CD4-positive, alpha-beta T cell (primary cell): Measurements from ENCODE around the gene WDR88. TPM values are rescaled to one million over a fixed set of nuclear protein-coding genes. Genes with fewer than 3 reads are reported as not detected.

ENCODE experiments used
- ATAC-seq: fragments of 200-7000 bp; cut with Tn5 transposase; one replicate; pipeline ENCODE4 v1.10.0; 2022; ENCODE audit warnings: mild to moderate bottlenecking; ENCODE audit not compliant: poor library complexity
- CTCF ChIA-PET: fragments of 350-600 bp; sonication (Branson Sonifier 250); formaldehyde crosslinking; loops from one replicate; lab custom pipeline; 2021; ENCODE audit warnings: antibody characterized with exemption, inconsistent platforms; lab: Charles Lee
- POLR2A ChIA-PET: fragments of 350-600 bp; sonication (Branson Sonifier 250); formaldehyde crosslinking; loops from one replicate; lab custom pipeline; 2021; ENCODE audit warnings: antibody characterized with exemption, inconsistent platforms; lab: Charles Lee
- DNase-seq, 14 experiments: peaks; one replicate each; pipeline ENCODE4 v3.0.0-alpha.2; 2013 to 2020; ENCODE audit warnings: mixed read lengths in 2 of 14
- H3K27ac ChIP-seq, 2 donors: one replicate each; pipeline versions ENCODE4 v1.5.1 to v1.7.0; 2013; ENCODE audit warnings: low read length in 2 of 2, low read depth in 1 of 2, mild to moderate bottlenecking in 1 of 2
- H3K27me3 ChIP-seq, 2 experiments: 1 replicate in 1 of 2; 2 replicates in 1 of 2; pipeline versions ENCODE4 v1.6.1 to v1.7.0; 2013; ENCODE audit warnings: low read length in 2 of 2, control low read depth in 1 of 2, mild to moderate bottlenecking in 1 of 2, moderate library complexity in 1 of 2; ENCODE audit not compliant: insufficient read depth in 2 of 2, control insufficient read depth in 1 of 2
- H3K36me3 ChIP-seq: one replicate; pipeline ENCODE4 v1.6.1; 2013; ENCODE audit warnings: low read length, control low read depth; ENCODE audit not compliant: insufficient read depth
- H3K4me1 ChIP-seq: one replicate; pipeline ENCODE4 v1.6.1; 2013; ENCODE audit warnings: low read length, control low read depth; ENCODE audit not compliant: insufficient read depth
- H3K4me3 ChIP-seq: one replicate; pipeline ENCODE4 v1.5.1; 2013; ENCODE audit warnings: mild to moderate bottlenecking, low read length, moderate library complexity
- H3K9me3 ChIP-seq, 2 experiments: 1 replicate in 1 of 2; 2 replicates in 1 of 2; pipeline versions ENCODE4 v1.6.1 to v1.7.0; 2013; ENCODE audit warnings: low read length in 2 of 2, mild to moderate bottlenecking in 2 of 2, control low read depth in 1 of 2, moderate library complexity in 1 of 2; ENCODE audit not compliant: control insufficient read depth in 1 of 2, insufficient read depth in 1 of 2
- H3K27ac Mint-ChIP-seq: one replicate; pipeline ENCODE4 v1.8.0; 2020; ENCODE audit warnings: mixed read lengths
- H3K27me3 Mint-ChIP-seq: one replicate; pipeline ENCODE4 v1.8.0; 2021; ENCODE audit warnings: mixed read lengths
- H3K36me3 Mint-ChIP-seq: one replicate; pipeline ENCODE4 v1.8.0; 2021; ENCODE audit warnings: low read depth, mixed read lengths
- H3K4me1 Mint-ChIP-seq: one replicate; pipeline ENCODE4 v1.8.0; 2021; ENCODE audit warnings: low read depth, mixed read lengths
- H3K4me3 Mint-ChIP-seq: one replicate; pipeline ENCODE4 v1.8.0; 2020; ENCODE audit warnings: mild to moderate bottlenecking, mixed read lengths
- H3K9me3 Mint-ChIP-seq: one replicate; pipeline ENCODE4 v1.8.0; 2020; ENCODE audit warnings: mixed read lengths
- intact Hi-C, 2 experiments: fragments of 100-400 bp; cut with DNase I in 1 of 2; cut with micrococcal nuclease in 1 of 2; formaldehyde crosslinking; loops; one replicate each; pipeline versions ENCODE4 v1.15.1 to v1.9.0; 2023 to 2025; cut with DNase I, micrococcal nuclease
- total RNA-seq, 174 experiments: library from RNA in 2 of 174; stranded (reverse) in 2 of 174; gene quantifications; one replicate each; pipeline ENCODE4 v1.2.3 and lab custom pipeline; 2021 to 2026
- TF ChIP-seq, protein P1 (sequence below): fragments of 200-600 bp; IDR thresholded peaks from one replicate; pipeline ENCODE4 v1.8.0; 2022; ENCODE audit warnings: antibody characterized with exemption, mild to moderate bottlenecking

WDR88 gene
- total RNA-seq, 2 experiments from 2014 or later: not detected

DNA sequence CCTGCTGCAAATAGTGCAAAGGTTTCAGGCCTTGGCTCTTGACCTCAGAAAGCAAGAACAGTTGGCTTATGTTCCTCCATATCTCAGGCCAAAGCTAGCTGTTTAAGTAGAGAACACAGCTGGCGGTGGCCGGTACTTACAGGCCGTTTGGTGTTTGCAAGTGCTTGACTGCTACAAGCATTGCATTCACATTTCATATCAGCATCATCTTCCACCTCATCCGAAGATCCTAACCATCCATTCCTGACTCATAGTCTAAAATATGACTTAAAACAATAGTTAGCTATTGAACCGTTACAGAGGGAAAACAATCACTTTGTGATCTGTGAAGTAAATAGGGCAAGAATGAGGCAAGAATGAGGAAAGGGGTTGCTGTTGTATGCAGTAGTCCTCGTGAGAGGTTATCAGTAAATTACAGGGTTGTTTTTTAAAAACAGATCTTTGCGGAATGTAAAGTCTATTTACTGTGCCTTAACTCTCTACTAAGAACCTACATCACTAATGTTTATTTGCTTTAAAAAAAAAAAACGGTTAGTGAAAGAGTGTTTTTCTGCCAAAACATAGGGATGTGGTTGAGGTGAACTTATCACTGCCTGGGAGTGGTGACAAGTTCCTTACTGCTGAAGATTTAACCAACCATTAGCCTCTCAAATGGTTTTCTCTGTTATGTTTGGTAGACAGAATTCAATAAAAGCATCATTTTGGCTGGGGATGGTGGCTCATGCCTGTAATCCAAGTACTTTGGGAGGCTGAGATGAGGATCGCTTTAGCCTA, 21.6 kb upstream of the WDR88 start:
- ChIA-PET CTCF (no interaction called here), POLR2A (no interaction called here)
- Mint-ChIP-seq H3K27me3 (no peaks in the 10 kb centered on the region), H3K9me3 (no peaks in the 10 kb centered on the region), H3K36me3 (peaks cover 79% of the 10 kb centered on the region), H3K4me3 (no peak overlapping the region), H3K27ac (no peak overlapping the region), H3K4me1 (no peaks in the 10 kb centered on the region)
- ATAC-seq: no peak
- H3K27me3 ChIP-seq: no peaks in the 10 kb centered on the region
- H3K4me1 ChIP-seq: no peaks in the 10 kb centered on the region
- no peak overlapping the region for H3K27ac ChIP-seq
- H3K4me3 ChIP-seq: no peak overlapping the region
- H3K36me3 ChIP-seq: peaks cover 80% of the 10 kb centered on the region
- H3K9me3 ChIP-seq: no peaks in the 10 kb centered on the region
- intact Hi-C loops: loop anchor here in 1 of 2 experiments (10.0 kb wide), 1 partner anchor 526 kb away; the partner anchor contains the start of gene PDCD5
- TF ChIP-seq, protein P1, sequence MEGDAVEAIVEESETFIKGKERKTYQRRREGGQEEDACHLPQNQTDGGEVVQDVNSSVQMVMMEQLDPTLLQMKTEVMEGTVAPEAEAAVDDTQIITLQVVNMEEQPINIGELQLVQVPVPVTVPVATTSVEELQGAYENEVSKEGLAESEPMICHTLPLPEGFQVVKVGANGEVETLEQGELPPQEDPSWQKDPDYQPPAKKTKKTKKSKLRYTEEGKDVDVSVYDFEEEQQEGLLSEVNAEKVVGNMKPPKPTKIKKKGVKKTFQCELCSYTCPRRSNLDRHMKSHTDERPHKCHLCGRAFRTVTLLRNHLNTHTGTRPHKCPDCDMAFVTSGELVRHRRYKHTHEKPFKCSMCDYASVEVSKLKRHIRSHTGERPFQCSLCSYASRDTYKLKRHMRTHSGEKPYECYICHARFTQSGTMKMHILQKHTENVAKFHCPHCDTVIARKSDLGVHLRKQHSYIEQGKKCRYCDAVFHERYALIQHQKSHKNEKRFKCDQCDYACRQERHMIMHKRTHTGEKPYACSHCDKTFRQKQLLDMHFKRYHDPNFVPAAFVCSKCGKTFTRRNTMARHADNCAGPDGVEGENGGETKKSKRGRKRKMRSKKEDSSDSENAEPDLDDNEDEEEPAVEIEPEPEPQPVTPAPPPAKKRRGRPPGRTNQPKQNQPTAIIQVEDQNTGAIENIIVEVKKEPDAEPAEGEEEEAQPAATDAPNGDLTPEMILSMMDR: no peak
- DNase-seq: no peak

DNA sequence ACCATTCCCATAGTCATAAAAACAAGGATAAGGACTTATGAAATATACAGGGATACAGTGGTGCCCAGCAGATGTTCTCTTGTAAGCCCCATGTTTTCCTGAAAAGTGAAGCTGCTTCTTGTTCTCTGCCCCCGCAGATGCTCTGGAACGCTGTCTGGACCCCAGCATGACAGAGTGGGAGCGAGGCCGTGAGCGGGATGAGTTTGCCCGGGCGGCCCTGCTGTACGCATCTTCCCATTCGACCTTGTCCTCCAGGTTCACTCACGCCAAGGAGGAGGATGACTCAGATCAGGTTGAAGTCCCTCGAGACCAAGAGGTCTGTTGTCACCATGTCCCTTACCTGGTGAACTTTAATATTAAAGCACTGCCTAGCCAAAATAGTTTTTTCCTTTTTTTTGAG, 20.3 kb upstream of the WDR88 start:
- ATAC-seq (no peak), DNase-seq (no peak)
- Mint-ChIP-seq H3K36me3 (peaks cover 83% of the 10 kb centered on the region), H3K4me3 (no peak overlapping the region), H3K27ac (no peak overlapping the region), H3K9me3 (no peaks in the 10 kb centered on the region), H3K27me3 (no peaks in the 10 kb centered on the region), H3K4me1 (no peaks in the 10 kb centered on the region)
- ChIA-PET CTCF (no interaction called here), POLR2A (no interaction called here)
- TF ChIP-seq, protein P1: no peak
- H3K27ac ChIP-seq: no peak overlapping the region
- H3K4me1 ChIP-seq: no peaks in the 10 kb centered on the region
- H3K9me3 ChIP-seq: no peaks in the 10 kb centered on the region
- peaks cover 84% of the 10 kb centered on the region for H3K36me3 ChIP-seq
- no peaks in the 10 kb centered on the region for H3K27me3 ChIP-seq
- H3K4me3 ChIP-seq: no peak overlapping the region
- intact Hi-C loops: loop anchor here in 1 of 2 experiments (10.0 kb wide), 1 partner anchor 527 kb away; the partner anchor contains the start of gene PDCD5

DNA sequence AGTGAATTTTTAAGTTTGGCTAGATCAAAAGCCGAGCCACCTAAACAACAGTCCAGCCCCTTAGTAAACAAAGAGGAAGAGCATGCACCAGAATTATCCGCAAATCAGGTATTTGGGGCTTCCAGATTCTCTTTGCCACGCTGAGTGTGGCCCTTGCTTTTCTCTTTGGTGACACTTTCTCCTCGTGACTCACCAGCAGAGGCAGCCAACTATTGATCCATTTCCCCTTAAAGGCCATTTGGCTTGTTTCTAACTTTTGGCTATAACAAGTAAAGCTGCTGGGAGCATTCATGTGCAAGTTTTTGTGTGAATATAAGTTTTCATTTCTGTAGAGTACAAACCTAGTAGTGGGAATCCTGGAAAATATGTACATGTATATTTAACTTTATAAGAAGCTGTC, 17.6 kb upstream of the WDR88 start:
- DNase-seq: no peak
- Mint-ChIP-seq H3K27me3 (no peaks in the 10 kb centered on the region), H3K4me1 (no peaks in the 10 kb centered on the region), H3K4me3 (no peak overlapping the region), H3K27ac (no peak overlapping the region), H3K9me3 (no peaks in the 10 kb centered on the region), H3K36me3 (peaks cover 92% of the 10 kb centered on the region)
- ATAC-seq: no peak
- TF ChIP-seq, protein P1: no peak
- intact Hi-C loops: loop anchor here in 1 of 2 experiments (10.0 kb wide), 1 partner anchor 530 kb away; the partner anchor contains the start of gene PDCD5
- Histone ChIP-seq H3K36me3 (peaks cover 82% of the 10 kb centered on the region), H3K4me1 (no peaks in the 10 kb centered on the region), H3K27ac (no peak overlapping the region), H3K4me3 (no peak overlapping the region), H3K9me3 (no peaks in the 10 kb centered on the region), H3K27me3 (no peaks in the 10 kb centered on the region)
- POLR2A ChIA-PET: no interaction called here
- CTCF ChIA-PET: interaction anchor here (0.7 kb wide), 1 partner anchor 272 kb away, joined by 3 read pairs; no protein-coding TSS in a partner anchor
